T-helper 1 cell treated with Interleukin-12 subunit alpha and Interleukin-12 subunit beta and Interleukin-4 antibody, amounts not matched to agents 30 μg/mL and 1 μg/mL, for 36 hours (primary cell): ENCODE data around the gene FKRP.

Source experiments
- H3K27ac Mint-ChIP-seq: one replicate; pipeline ENCODE4 v1.8.0; 2021; ENCODE audit warnings: mild to moderate bottlenecking, mixed read lengths
- H3K27me3 Mint-ChIP-seq: one replicate; pipeline ENCODE4 v1.8.0; 2021; ENCODE audit warnings: low read depth, mixed read lengths
- H3K36me3 Mint-ChIP-seq: one replicate; pipeline ENCODE4 v1.8.0; 2021; ENCODE audit warnings: low read depth, mixed read lengths
- H3K4me1 Mint-ChIP-seq: one replicate; pipeline ENCODE4 v1.8.0; 2021; ENCODE audit warnings: low read depth, mixed read lengths
- H3K4me3 Mint-ChIP-seq: one replicate; pipeline ENCODE4 v1.8.0; 2021; ENCODE audit warnings: mild to moderate bottlenecking, moderate library complexity, mixed read lengths
- H3K9me3 Mint-ChIP-seq: one replicate; pipeline ENCODE4 v1.8.0; 2021; ENCODE audit warnings: mixed read lengths

Gene FKRP

DNA sequence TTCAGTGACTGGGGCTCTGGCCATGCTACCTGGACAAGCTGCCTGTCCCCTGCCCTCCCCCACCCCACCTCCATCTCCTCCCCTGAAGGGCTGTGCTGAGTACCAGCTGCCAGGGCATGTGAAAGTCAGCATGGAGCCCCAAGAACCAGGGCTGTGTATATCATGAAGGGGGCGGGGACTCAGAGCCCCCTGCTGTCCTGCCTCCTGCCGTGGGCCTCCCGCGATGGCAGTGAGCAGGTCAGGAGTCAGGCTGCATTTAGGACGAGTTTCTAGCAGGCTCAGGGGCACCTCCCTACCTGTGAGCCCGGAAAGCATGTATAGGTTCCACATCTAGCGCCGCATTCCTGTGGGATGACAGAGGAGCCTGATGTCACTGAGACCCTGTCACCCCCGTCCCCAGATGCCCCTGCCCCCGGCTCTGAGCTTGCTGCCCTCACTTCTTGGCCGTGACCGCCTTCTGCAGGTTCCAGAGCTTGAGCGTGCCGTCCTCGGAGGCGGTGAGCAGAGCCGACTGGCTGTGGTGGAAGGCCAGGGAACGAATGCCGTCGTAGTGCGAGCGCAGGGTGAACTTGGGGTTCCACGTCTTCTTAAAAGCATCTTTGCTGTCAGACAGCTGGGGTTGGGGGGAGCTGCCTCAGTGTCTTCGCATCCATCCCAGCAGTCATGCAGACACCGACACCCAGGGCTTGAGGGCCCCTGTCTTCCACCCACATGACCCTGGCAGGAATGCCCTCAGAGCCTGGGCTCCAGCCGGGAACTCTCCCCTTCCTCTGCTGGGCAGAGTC lies 20.6 kb upstream of the FKRP start:
- peaks cover 17% of the 10 kb centered on the region for H3K4me1 Mint-ChIP-seq
- no peaks in the 10 kb centered on the region for H3K27me3 Mint-ChIP-seq
- H3K9me3 Mint-ChIP-seq = no peaks in the 10 kb centered on the region
- H3K27ac Mint-ChIP-seq = no peak overlapping the region
- H3K4me3 Mint-ChIP-seq = no peak overlapping the region
- peaks cover 40% of the 10 kb centered on the region for H3K36me3 Mint-ChIP-seq

DNA sequence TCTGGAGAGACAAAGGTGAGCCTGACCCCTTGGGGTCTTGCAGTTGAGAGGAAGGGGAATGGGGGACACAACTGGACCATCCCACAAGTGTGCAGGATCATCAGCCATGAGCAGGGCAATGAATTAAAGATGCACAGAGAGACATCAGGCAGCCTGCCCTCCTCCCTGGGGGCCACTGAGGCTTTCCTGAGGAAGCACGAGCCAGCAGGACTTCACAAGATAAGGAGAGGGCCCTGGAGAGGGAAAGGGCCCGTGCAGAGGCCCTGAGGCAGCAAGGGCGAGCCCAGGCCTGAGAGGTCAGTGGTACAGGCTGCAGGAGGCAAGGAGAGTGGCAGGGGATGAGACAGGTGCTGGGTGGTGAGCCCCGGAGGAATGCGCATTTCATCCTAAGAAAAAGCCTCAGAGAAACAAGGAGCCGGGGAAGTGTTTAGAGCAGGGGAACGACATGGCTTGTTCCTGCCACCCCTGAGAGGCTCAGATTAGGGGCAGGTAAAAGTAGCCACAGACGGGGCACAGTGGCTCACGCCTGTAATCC lies 19.9 kb upstream of the FKRP start:
- no peaks in the 10 kb centered on the region for H3K9me3 Mint-ChIP-seq
- H3K27me3 Mint-ChIP-seq = no peaks in the 10 kb centered on the region
- peaks cover 14% of the 10 kb centered on the region for H3K4me1 Mint-ChIP-seq
- H3K27ac Mint-ChIP-seq = peak overlapping the region; percentile 22
- no peak overlapping the region for H3K4me3 Mint-ChIP-seq
- peaks cover 36% of the 10 kb centered on the region for H3K36me3 Mint-ChIP-seq

DNA sequence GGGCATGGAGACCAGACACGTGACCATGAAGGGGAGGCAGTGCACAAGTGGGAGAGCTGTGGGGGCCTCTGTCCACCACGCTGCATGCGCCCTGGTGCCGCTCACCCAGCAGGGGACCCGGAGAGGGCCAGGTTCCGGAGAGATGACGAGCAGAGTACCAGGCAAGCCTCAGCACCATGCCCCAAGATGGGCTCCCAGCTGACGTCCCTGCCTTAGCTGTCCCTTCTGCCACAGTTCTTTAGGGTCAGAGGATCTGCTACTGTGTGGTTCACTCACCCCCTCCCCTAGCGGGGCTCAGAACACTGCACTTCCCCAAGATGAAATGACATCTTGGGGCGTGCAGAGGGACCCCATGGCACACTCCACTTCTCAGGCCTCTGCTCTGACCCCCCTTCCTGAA lies 19.3 kb upstream of the FKRP start:
- peaks cover 16% of the 10 kb centered on the region for H3K4me1 Mint-ChIP-seq
- no peak overlapping the region for H3K4me3 Mint-ChIP-seq
- no peaks in the 10 kb centered on the region for H3K9me3 Mint-ChIP-seq
- H3K27ac Mint-ChIP-seq = no peak overlapping the region
- H3K36me3 Mint-ChIP-seq = peaks cover 35% of the 10 kb centered on the region
- H3K27me3 Mint-ChIP-seq = no peaks in the 10 kb centered on the region

DNA sequence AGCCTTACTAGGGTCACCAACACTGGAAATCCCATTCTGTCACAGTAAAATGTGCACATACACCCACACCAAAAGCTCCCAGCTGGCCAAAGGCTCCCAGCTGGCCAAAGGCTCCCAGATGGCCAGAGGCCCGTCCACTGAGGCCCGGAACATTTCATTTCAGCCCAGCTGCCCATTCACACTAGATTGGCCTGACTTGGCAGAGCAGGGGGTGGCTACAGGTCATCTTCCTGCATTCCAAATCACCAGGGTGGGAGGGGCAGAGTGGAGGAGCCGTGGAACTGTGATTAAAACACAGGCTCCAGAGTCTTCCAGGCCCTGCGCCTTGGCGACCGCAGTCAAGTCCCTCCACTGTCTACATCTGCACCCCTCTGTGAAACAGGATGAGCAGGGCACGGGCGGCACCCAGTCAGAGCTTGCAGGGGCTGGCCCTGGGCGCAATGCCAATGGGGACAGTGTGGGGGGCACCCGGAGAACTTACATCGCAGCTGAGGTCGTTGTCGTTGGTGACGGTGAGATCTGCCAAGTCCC lies 18.8 kb upstream of the FKRP start:
- H3K9me3 Mint-ChIP-seq = no peaks in the 10 kb centered on the region
- H3K27me3 Mint-ChIP-seq = no peaks in the 10 kb centered on the region
- peaks cover 18% of the 10 kb centered on the region for H3K4me1 Mint-ChIP-seq
- no peak overlapping the region for H3K27ac Mint-ChIP-seq
- H3K4me3 Mint-ChIP-seq = no peak overlapping the region
- peaks cover 33% of the 10 kb centered on the region for H3K36me3 Mint-ChIP-seq

DNA sequence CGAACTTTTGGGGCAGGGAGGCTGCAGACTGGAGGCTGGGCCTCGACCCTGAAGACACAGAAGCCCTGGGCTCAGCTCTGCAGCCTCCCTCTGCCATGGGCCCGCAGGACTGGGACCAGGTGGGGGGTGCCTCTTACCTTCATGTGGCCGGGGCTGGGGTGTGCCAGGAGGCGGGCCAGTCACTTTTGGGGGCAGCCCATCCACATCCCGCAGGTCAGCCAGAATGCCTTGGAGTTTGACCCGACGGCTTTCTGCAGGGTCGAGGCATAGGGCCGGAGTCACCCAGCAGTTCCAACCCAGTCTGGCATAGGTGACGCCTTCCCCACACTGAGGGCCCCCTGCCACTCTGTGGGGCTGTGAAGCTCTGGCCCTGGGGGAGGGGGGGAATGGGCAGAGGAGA lies 18.1 kb upstream of the FKRP start:
- H3K4me3 Mint-ChIP-seq = no peak overlapping the region
- no peaks in the 10 kb centered on the region for H3K9me3 Mint-ChIP-seq
- no peak overlapping the region for H3K27ac Mint-ChIP-seq
- peaks cover 19% of the 10 kb centered on the region for H3K4me1 Mint-ChIP-seq
- peaks cover 34% of the 10 kb centered on the region for H3K36me3 Mint-ChIP-seq
- H3K27me3 Mint-ChIP-seq = no peaks in the 10 kb centered on the region

DNA sequence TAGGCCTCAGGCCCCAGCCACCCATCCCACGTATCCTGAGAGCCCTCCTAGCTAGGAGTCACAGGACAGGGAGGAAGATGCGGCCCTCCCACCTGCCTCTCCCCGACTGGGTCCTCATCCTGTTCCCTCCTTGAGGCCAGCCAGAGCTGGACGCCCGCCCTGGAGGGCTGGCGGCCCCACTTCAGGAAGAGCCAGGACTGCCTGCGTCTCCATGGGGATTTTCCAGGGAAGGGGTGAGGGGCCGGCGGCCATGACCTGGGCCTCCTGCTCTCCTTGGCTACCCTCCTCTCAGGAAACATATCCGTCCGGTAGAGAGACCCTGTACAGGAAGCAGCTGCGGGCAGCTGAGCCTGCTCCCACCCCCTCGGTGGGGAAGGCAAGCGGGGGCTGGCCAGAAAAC lies 17.6 kb upstream of the FKRP start:
- Mint-ChIP-seq H3K36me3 (peaks cover 37% of the 10 kb centered on the region), H3K9me3 (no peaks in the 10 kb centered on the region), H3K4me3 (no peak overlapping the region), H3K27me3 (no peaks in the 10 kb centered on the region), H3K27ac (no peak overlapping the region), H3K4me1 (peaks cover 19% of the 10 kb centered on the region)

DNA sequence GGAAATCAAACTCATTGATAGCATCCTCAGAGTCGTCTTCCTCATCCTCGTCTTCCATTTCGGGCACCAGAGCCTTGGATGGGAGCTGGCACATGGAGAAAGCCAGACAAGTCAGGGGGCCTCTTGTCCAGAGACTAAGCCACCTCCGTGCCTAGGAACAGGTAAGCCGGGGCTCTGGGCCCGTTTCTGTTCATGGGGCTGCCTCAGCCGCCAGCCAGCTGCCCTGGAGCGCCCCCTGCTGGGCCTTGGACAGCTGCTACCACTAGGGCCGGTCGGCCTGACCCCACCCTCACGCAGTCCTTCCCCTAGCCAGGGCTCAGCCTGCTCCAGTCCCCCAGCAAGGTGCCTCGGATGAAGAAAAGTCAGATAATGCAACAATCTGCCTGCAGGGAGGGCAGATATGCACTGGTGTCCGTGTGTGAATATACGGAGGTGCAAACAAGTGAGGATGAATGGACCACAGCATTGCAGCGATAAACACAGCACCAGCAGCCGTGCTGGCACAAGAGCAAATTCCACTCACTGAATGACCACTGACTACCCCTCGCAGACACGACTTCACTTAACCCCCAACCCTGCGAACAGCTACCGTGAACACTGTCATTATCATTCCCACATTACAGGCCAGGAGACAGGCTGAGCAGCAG lies 17.0 kb upstream of the FKRP start:
- no peaks in the 10 kb centered on the region for H3K27me3 Mint-ChIP-seq
- H3K36me3 Mint-ChIP-seq = peaks cover 36% of the 10 kb centered on the region
- H3K27ac Mint-ChIP-seq = no peak overlapping the region
- no peak overlapping the region for H3K4me3 Mint-ChIP-seq
- peaks cover 19% of the 10 kb centered on the region for H3K4me1 Mint-ChIP-seq
- H3K9me3 Mint-ChIP-seq = no peaks in the 10 kb centered on the region

DNA sequence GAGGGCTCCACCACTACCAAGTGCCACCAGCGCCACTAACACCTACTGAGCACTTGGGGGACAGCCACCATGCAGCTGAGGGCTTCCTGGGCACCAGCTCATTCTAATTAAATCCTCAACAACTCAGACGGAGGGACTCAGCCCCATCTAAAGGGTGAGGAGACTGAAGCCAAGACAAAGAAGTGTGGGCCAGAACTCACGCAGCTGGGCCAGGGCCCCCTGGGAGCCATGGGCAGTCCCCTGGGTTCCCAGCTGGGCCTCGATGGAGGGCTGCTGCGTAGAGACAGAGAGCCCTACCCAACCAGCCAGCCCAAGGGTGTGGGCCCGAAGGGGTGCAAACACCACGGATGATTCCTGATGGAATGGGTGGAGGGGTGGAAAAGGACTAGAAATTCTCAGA lies 16.2 kb upstream of the FKRP start:
- Mint-ChIP-seq H3K27ac (no peak overlapping the region), H3K36me3 (peaks cover 32% of the 10 kb centered on the region), H3K4me3 (no peak overlapping the region), H3K4me1 (peaks cover 19% of the 10 kb centered on the region), H3K27me3 (no peaks in the 10 kb centered on the region), H3K9me3 (no peaks in the 10 kb centered on the region)

DNA sequence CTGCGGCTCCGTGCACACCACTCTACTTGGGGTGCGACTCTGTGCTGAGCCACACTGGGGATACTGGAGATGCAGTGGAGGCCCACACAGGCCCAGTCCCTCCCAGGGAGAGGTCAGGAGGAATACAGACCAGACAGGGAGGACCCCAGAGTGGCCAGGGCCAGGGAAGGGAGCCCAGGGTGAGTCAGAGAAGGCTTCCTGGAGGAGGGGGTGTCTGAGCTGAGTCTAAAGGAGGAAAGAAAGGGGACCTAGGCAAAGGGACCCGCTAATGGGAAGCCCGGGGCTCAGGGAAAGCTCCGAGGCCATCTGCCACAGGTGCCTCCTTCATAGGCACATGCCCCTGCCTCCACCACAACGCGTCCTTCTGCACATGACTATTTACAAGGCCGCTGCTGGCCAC lies 15.7 kb upstream of the FKRP start:
- H3K27me3 Mint-ChIP-seq = no peaks in the 10 kb centered on the region
- H3K4me3 Mint-ChIP-seq = no peak overlapping the region
- peaks cover 19% of the 10 kb centered on the region for H3K4me1 Mint-ChIP-seq
- peaks cover 31% of the 10 kb centered on the region for H3K36me3 Mint-ChIP-seq
- H3K9me3 Mint-ChIP-seq = no peaks in the 10 kb centered on the region
- H3K27ac Mint-ChIP-seq = no peak overlapping the region

DNA sequence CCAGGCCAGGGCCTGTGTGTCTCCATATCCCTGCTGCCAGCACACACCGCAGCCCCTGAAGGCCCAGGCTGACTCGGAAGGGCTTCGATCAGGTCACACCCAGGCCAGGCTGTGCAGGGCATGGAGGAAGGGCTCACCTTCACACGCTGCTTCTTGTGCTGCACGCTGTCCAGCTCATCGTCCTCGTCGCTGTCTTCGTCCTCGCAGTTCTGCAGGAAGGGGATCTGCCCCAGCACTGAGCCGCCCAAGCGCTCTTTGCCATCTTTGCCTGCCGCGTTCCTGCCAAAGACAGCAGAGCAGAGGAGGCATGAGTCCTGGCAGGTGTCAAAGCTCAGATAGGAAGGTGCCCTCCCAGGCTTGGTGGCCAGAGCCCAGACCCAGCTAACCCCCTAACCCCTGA lies 15.3 kb upstream of the FKRP start:
- Mint-ChIP-seq H3K36me3 (peaks cover 31% of the 10 kb centered on the region), H3K4me1 (peaks cover 19% of the 10 kb centered on the region), H3K4me3 (no peak overlapping the region), H3K27me3 (no peaks in the 10 kb centered on the region), H3K27ac (no peak overlapping the region), H3K9me3 (no peaks in the 10 kb centered on the region)

DNA sequence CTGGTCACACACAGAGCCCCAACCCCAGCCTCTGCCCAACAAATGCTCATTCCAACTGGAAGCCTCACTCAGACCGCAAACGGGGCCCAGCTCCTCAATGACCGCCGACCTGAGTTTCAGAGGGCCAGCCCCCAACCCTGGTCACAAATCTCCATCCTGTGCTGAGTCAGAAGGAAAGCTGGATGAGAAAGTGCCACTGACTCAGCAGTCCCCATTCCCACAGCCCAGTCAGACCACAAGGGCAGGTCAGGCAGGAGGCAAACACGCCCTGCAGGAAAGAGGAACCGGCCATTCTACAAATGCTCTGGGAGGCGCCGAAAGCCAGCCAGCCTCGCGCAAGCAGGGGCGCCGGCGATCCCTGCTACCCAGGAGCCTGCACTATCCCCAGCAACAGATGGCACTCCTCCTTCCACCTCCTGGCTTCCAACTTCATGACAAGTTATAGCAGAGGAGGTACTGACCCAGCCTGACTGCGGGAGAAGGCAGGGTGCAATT lies 14.8 kb upstream of the FKRP start:
- H3K4me1 Mint-ChIP-seq = peaks cover 19% of the 10 kb centered on the region
- peaks cover 29% of the 10 kb centered on the region for H3K36me3 Mint-ChIP-seq
- H3K4me3 Mint-ChIP-seq = no peak overlapping the region
- no peaks in the 10 kb centered on the region for H3K9me3 Mint-ChIP-seq
- no peaks in the 10 kb centered on the region for H3K27me3 Mint-ChIP-seq
- peak overlapping the region; percentile 16 for H3K27ac Mint-ChIP-seq

DNA sequence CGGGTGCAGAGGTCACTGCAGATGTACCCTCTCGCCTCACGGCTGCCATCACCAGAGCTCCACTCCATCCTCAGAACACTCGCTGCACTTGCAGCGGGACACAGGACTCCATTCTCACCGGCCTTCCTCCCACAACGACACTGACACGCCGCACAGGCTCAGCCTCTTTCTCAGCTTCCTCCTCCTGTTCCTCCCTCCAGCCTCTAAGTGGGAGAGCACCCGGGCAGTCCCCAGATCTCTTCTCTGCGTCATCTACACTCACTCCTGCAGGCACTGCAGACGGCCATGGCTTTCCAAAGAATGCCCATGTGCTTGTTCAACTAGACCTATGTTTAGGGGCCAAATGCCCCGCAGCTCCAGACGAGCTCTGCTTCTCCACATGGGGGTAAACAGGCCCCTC lies 14.3 kb upstream of the FKRP start:
- Mint-ChIP-seq H3K9me3 (no peaks in the 10 kb centered on the region), H3K4me1 (peaks cover 19% of the 10 kb centered on the region), H3K4me3 (no peak overlapping the region), H3K27me3 (no peaks in the 10 kb centered on the region), H3K36me3 (peaks cover 26% of the 10 kb centered on the region), H3K27ac (peak overlapping the region; percentile 16)

DNA sequence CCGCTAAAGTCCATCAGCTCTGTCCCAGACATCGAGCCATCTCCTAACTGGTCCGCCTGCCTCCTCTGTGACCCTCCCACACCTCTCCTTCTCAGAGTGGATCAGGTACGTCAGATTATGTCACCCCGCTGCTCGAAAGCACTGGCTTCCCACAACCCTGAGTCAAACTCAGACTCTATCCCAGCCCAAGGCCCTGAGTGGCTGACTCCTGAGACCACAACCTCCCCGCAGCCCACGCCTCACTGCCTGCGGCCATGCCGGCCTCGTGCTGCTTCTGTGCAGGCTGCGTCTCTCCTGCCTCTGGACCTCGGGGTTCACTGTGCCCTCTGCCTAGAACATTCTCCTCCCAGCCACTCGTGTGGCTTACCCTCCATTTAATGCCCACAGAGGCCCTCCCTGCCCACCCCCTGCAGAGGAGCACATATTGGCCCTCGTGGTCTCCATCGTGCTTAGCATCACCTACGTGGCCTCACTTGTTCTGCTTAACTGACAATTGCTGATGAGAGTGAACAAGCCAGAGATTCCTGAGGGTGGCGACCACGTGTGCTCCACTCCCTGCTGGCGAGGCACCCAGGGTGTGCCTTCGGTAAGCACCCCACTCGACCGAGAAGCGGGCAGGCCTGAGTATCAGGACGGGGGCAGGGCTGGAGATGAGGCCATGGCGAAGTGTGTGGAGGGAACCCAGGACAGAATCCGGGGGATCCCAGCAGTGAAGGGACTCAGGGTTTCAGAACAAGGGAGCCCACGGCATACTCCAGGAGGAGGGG lies 13.5 kb upstream of the FKRP start:
- peaks cover 19% of the 10 kb centered on the region for H3K4me1 Mint-ChIP-seq
- no peaks in the 10 kb centered on the region for H3K27me3 Mint-ChIP-seq
- H3K9me3 Mint-ChIP-seq = no peaks in the 10 kb centered on the region
- no peak overlapping the region for H3K4me3 Mint-ChIP-seq
- H3K27ac Mint-ChIP-seq = no peak overlapping the region
- H3K36me3 Mint-ChIP-seq = peaks cover 22% of the 10 kb centered on the region

DNA sequence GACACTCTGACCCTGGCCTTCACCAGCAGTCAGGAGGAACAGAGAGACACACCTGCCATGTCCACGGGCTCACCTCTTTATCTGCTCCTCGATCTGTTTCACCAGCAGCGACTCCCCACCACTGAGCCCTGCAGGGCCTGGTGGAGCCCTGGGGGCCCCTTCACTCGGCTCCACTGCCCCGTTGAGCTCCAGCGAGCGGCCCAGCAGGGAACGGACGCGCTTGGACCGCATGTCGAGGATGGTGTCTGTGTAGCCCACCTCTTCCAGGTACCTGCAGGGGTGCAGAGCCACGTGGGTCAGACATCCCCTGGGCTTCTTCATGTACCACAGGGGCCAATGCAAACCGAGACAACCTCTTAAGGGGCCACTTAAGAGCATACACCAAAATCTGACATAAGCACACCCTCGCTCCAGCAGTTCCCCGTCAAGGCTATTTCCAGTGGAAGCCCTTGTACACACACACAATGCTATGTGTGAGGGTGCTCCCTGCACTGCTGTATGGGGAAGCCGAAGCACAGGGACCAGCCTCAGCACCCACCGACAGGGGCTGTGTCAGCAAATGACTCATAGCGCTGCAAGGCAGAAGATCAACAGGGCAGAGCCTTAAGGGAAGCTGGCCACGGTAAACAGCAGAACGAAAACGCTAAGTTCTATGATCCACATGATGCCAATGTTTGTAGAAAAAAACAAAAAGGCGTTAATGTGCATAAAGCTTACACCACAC lies 12.7 kb upstream of the FKRP start:
- no peaks in the 10 kb centered on the region for H3K9me3 Mint-ChIP-seq
- no peaks in the 10 kb centered on the region for H3K27me3 Mint-ChIP-seq
- H3K4me3 Mint-ChIP-seq = no peak overlapping the region
- peaks cover 28% of the 10 kb centered on the region for H3K36me3 Mint-ChIP-seq
- H3K4me1 Mint-ChIP-seq = peaks cover 19% of the 10 kb centered on the region
- H3K27ac Mint-ChIP-seq = no peak overlapping the region
